ENCODE data around the gene IL6R. TPM values are rescaled to one million over a fixed set of nuclear protein-coding genes. Genes with fewer than 3 reads are reported as not detected.

Gene IL6R
- total and polyA plus RNA-seq, 2 donors (not counting 1 experiment from before 2014, with no cell fraction given): 3.5 to 5.3 TPM

DNA sequence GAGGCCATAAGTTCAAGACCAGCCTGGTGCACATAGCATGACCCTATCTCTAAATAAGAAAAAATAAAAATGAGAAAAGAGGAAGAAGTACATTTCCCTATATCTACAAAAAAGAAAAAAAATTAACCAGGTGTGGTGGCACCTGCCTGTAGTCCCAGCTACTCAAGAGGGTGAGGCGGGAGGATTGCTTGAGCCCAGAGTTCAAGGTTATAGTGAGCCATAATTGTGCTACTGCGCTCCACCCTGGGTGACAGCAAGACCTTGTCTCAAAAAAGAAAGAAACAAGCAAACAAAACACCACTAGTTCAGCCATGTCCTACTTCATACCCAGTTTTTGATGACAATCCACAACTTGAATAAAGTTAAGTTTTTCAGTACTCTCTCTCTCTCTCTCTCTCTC is 66.2 kb downstream of the IL6R start:
- Histone ChIP-seq H3K4me3 (ENCODE audit: control extremely low read depth in 1 of 5, extremely low read depth in 1 of 5, insufficient read depth in 1 of 5, low read depth in 2 of 5, low read length in 4 of 5) (no peak overlapping the region), H3K27me3 (replicated peaks in 1 of 4; ENCODE audit: control extremely low read depth in 1 of 4, control insufficient read depth in 3 of 4, insufficient read depth in 4 of 4, low read length in 3 of 4) (no peaks in the 10 kb centered on the region), H3K79me2 (ENCODE audit: control insufficient read depth, insufficient read depth, low read length) (no peaks in the 10 kb centered on the region), H2AFZ (ENCODE audit: insufficient read depth, low read depth, low read length, poor library complexity, severe bottlenecking) (no peak overlapping the region), H3K27ac (ENCODE audit: low read length in 2 of 2) (no peak overlapping the region), H4K20me1 (ENCODE audit: control insufficient read depth, insufficient read depth, low read length, poor library complexity, severe bottlenecking) (no peaks in the 10 kb centered on the region), H3K36me3 (replicated peaks in 1 of 2; ENCODE audit: control extremely low read depth in 1 of 2, control insufficient read depth in 1 of 2, extremely low read depth in 1 of 2, insufficient read depth in 2 of 2, low read length in 1 of 2) (no peaks in the 10 kb centered on the region), H3K4me2 (replicated peaks; ENCODE audit: low read depth, low read length, poor library complexity, severe bottlenecking) (no peak overlapping the region), H3K4me1 (ENCODE audit: control insufficient read depth in 2 of 2, insufficient read depth in 2 of 2, low read length in 2 of 2) (peaks cover 0 to 7% of the 10 kb centered on the region in 2 donors), H3K9ac (ENCODE audit: low read length) (no peak overlapping the region), H3K9me3 (ENCODE audit: control extremely low read depth in 1 of 3, control insufficient read depth in 2 of 3, insufficient read depth in 1 of 3, low read length in 2 of 3) (no peaks in the 10 kb centered on the region)
- ChIA-PET CTCF (no interaction called here), POLR2A (no interaction called here)
- no peak overlapping the region for H3K4me3 Mint-ChIP-seq
- H3K27me3 Mint-ChIP-seq: no peaks in the 10 kb centered on the region
- H3K9me3 Mint-ChIP-seq (ENCODE audit: insufficient read depth): no peaks in the 10 kb centered on the region
- WGBS (ENCODE audit: insufficient coverage): no CpG with 5 or more reads among the region's 2 CpGs
- TF ChIP-seq EZH2 (IDR thresholded peaks at IDR 0.05; ENCODE audit: borderline replicate concordance, insufficient read depth, low read depth, low read length, poor library complexity, severe bottlenecking): no peak
- TF ChIP-seq, protein P1, sequence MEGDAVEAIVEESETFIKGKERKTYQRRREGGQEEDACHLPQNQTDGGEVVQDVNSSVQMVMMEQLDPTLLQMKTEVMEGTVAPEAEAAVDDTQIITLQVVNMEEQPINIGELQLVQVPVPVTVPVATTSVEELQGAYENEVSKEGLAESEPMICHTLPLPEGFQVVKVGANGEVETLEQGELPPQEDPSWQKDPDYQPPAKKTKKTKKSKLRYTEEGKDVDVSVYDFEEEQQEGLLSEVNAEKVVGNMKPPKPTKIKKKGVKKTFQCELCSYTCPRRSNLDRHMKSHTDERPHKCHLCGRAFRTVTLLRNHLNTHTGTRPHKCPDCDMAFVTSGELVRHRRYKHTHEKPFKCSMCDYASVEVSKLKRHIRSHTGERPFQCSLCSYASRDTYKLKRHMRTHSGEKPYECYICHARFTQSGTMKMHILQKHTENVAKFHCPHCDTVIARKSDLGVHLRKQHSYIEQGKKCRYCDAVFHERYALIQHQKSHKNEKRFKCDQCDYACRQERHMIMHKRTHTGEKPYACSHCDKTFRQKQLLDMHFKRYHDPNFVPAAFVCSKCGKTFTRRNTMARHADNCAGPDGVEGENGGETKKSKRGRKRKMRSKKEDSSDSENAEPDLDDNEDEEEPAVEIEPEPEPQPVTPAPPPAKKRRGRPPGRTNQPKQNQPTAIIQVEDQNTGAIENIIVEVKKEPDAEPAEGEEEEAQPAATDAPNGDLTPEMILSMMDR (IDR thresholded peaks at IDR 0.05): no peak
- H3K4me1 Mint-ChIP-seq: peaks cover 10% of the 10 kb centered on the region
- ATAC-seq (ENCODE audit: low read depth): no peak
- H3K27ac Mint-ChIP-seq: no peak overlapping the region
- DNase-seq: no peak
- intact Hi-C loops (cut with micrococcal nuclease): no loop called here

DNA sequence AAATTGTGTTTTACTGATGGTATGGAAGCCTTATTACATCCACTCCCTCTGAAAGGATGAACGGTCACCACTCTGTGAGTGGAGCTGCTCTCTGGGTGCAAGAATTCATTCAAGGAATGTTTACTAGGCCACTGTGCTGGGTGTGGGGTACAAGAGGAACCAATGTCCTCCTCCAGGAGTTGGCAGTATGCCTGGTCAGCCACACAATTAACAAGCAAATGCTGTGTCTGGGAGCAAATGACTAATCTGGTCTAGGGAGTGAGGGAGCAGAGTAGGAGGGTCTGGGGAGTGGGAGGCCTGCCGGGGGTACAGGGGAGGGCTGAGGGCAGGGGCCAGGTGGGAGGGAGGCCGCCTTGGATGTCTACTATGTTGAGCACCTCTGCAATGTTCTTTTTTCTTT is 69.7 kb downstream of the IL6R start:
- TF ChIP-seq EZH2 (IDR thresholded peaks at IDR 0.05; ENCODE audit: borderline replicate concordance, insufficient read depth, low read depth, low read length, poor library complexity, severe bottlenecking): no peak
- Histone ChIP-seq H3K9ac (ENCODE audit: low read length) (no peak overlapping the region), H4K20me1 (ENCODE audit: control insufficient read depth, insufficient read depth, low read length, poor library complexity, severe bottlenecking) (no peaks in the 10 kb centered on the region), H3K4me3 (ENCODE audit: control extremely low read depth in 1 of 5, extremely low read depth in 1 of 5, insufficient read depth in 1 of 5, low read depth in 2 of 5, low read length in 4 of 5) (no peak overlapping the region), H3K79me2 (ENCODE audit: control insufficient read depth, insufficient read depth, low read length) (no peaks in the 10 kb centered on the region), H3K4me1 (ENCODE audit: control insufficient read depth in 2 of 2, insufficient read depth in 2 of 2, low read length in 2 of 2) (peaks cover 0 to 7% of the 10 kb centered on the region in 2 donors), H3K36me3 (replicated peaks in 1 of 2; ENCODE audit: control extremely low read depth in 1 of 2, control insufficient read depth in 1 of 2, extremely low read depth in 1 of 2, insufficient read depth in 2 of 2, low read length in 1 of 2) (no peaks in the 10 kb centered on the region), H3K9me3 (ENCODE audit: control extremely low read depth in 1 of 3, control insufficient read depth in 2 of 3, insufficient read depth in 1 of 3, low read length in 2 of 3) (no peaks in the 10 kb centered on the region), H3K27me3 (replicated peaks in 1 of 4; ENCODE audit: control extremely low read depth in 1 of 4, control insufficient read depth in 3 of 4, insufficient read depth in 4 of 4, low read length in 3 of 4) (no peaks in the 10 kb centered on the region), H3K27ac (ENCODE audit: low read length in 2 of 2) (no peak overlapping the region), H3K4me2 (replicated peaks; ENCODE audit: low read depth, low read length, poor library complexity, severe bottlenecking) (no peak overlapping the region), H2AFZ (ENCODE audit: insufficient read depth, low read depth, low read length, poor library complexity, severe bottlenecking) (no peak overlapping the region)
- DNase-seq: no peak
- CTCF ChIA-PET: no interaction called here
- Mint-ChIP-seq H3K9me3 (ENCODE audit: insufficient read depth) (no peaks in the 10 kb centered on the region), H3K27ac (no peak overlapping the region), H3K4me3 (no peak overlapping the region), H3K4me1 (peaks cover 3% of the 10 kb centered on the region), H3K27me3 (no peaks in the 10 kb centered on the region)
- intact Hi-C loops (cut with micrococcal nuclease): no loop called here
- 40% methylated on average over 2 of the region's 3 CpGs for WGBS (ENCODE audit: insufficient coverage)
- ATAC-seq (ENCODE audit: low read depth): no peak
- POLR2A ChIA-PET: no interaction called here

Measured in B cell (primary cell).